HG02610 (cell line): ENCODE results near the gene IFI35.

Source experiments
- ATAC-seq: cut with Tn5 transposase; IDR thresholded peaks from one replicate; pipeline ENCODE4 v1.9.1; 2021; ENCODE audit warnings: mild to moderate bottlenecking, moderate library complexity; ENCODE audit not compliant: unreplicated experiment

IFI35 gene

DNA sequence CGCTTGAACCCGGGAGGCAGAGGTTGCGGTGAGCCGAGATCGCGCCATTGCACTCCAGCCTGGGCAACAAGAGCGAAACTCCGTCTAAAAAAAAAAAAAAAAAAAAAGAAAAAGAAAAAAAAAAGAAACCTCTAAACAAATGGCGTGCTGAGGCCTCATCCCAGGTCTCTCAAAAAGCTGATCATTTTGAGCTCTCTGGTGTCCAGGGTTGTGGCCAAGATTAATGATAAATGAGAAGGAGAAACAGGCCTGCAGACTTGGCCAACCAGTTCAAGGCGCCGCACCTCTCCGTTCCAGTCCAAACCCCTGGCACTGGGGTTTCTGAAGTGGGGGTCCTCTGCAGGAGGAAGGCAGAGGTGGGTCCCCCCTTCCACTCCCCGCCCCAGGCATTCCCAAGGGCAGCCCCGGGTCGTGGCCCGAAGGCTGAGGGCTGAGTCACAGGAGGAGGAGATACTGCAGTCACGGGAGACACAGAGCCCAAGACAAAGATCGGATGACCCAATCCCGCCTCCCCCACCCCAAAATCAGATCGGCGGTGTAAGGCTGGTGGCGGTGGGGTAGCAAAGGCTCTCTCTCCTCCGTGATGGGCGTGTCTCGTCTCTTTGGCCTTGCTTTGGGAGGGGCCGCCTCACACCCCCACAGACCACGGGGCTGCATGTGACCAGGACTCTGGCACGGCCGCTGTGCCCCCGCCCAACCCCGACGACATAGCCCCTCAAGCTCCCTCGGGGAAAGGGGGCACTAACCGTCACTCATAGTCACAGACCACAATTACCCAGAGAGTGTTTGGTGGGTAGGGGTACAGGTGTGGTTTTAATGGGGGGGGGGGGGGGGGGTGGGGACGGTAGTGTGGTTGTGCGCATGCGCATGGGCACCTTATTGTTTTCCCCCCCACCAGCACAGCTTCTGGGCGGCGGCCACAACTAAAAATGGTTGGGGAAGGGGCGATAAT lies 14.5 kb downstream of the IFI35 start:
- ATAC-seq, result no peak

GRCh38 chr17:43021741-43022512 lies 15.3 kb downstream of the IFI35 start, which contains the start of gene VAT1:
Gene VAT1 (minus strand): TSS chr17:43022385. CDS start chr17:43022322, 63 bp downstream.
- no peak for ATAC-seq

DNA sequence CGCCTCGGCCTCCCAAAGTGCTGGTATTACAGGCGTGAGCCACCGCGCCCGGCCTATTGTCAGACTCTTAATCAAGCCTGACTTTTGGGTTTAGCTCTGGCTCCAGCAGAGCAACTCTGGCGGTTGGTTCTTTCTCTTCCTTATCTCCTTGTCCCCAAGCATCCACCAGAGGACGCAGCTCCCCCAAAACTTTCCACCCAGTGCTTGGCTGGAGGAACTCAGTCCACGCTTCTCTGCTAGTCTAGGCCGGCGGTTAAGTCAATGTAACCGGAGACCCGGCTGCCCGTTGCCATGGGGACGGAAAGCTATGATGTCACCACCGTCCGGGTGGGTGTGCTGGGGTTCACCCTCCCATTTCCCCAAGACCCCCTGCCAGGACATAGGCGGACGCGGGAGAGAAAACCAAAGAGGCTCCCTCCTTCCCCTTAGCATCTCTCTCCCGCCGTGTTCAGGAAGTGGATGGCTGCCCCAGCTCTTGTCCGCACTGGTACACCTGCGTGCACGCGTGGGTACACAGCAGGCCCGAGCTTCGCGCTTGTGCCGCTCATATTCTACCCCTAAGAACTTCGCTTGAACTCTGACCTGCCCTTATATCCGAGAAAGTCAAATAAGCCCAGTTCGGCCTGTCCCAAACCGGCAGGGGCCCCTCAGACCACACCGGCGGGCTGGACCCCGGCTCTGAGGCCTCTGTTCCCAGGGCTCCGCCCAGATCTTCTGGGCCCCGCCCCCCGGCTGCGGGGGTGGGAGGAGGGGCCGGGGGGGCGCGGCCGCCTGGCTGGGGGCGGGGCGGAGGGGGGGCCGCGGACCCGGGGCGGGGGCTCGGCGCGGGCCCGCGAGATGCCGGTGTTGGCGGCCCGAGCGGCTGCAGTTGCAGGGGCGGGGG lies 18.1 kb downstream of the IFI35 start, which contains the start of gene RND2:
TSS of gene RND2 (plus strand) at position 825 of the 883 bp plus-strand sequence. CDS start 117 bp downstream, outside the sequence.
- ATAC-seq, result peak; percentile 43

DNA sequence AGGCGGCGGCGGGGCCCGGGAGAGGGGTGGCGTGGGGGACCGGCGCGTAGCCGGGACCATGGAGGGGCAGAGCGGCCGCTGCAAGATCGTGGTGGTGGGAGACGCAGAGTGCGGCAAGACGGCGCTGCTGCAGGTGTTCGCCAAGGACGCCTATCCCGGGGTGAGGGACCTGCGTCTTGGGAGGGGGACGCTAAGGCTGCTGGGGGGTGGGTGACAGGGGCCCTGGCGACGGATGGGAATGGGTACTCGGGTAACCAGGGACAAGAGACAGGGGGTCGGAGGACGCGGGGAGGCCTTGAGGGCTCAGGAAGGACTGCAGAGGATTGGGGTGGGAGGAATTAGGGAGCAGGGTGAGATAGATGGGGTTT lies 18.7 kb downstream of the IFI35 start:
- no peak for ATAC-seq

DNA sequence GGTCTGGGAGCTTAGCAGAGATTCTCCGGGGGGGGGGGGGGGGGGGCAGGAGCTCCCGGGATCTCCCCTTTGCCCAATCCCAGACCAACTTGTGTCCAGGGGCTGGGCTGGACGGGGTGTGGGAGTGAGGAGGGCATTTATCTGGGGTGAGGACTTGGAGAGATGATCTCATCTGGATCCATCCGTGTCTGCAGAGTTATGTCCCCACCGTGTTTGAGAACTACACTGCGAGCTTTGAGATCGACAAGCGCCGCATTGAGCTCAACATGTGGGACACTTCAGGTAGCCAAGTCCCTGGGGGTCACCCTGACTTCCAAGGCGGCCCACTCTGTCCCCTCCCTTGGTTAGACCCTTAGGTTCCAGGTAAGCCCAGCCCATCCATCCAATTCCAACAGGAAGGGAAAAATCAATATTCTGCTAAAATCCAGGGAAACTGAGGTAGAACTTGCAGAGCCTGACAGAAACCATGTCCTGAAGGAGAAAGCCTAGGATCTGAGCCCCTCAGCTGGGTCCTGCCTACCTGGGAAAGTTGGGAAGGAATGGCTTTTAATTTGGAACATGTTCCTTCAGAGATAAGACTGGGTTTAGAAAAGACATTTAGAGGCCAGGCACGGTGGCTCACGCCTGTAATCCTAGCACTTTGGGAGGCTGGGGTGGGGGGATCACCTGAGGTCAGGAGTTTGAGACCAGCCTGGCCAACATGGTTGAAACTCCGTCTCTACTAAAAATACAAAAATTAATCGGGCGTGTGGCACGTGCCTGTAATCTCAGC lies 19.4 kb downstream of the IFI35 start:
- ATAC-seq, result no peak

DNA sequence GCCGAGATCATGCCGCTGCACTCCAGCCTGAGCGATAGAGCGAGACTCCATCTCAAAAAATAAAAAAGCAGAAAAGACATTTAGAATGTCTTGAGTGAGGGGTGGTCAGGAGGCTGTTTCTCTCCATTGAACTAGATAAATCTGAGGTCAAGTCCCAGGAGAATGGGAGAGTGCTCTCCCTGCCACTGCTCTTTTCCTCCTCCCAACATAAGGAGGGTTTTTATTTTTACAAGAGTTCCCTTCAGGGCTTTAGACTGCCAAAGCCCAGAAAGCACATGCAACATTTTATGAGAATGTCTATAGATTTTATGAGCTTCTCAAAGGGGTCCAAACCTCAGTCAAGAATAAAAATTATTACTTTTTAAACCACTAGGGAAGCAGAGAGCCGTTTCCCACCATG lies 20.0 kb downstream of the IFI35 start:
- no peak for ATAC-seq

DNA sequence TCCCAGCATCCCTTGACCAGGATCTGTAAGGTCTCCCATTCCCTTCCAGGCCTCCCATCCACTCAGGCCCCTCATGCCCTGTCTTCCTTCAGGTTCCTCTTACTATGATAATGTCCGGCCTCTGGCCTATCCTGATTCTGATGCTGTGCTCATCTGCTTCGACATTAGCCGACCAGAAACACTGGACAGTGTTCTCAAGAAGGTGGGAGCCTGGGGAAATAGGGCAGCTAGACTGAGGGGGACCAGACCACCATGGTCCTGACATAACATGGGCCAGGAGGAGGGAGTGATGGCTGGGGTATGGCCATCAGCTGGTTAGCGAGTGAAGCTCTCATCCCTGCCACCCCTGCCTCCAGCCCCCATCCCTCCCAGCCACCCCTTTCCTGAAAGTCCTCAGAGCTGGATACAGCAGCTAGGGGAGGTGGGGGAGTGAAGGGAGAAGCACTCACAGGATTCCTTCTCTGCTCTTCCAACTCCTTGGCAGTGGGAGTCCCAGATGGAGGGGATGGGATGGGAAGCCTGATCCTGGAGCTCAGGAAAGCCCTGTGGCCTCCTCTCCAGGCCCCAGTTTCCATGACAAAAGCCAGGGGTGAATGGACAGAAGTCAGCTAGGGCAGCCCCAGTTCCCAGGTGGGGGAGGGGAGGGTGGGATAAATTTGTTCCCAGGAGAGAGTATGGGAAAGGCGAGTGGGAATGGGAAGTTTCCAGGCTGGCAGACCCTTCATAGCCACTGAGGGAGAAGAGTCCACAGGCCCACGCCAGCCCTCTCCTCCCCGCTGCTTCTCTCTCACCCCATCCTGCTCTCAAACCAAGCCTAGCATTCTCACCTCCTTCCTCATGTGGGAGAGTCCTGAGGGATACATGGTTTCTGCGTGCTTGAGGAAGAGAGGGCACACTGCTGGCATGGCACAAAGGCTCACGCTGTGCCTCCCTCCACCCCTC lies 20.8 kb downstream of the IFI35 start:
- ATAC-seq, result no peak

GRCh38 chr17:43028221-43028861 lies 21.8 kb downstream of the IFI35 start:
- ATAC-seq, result no peak

- no peak for ATAC-seq
Observed at GRCh38 chr17:43030137-43030767, 23.7 kb downstream of the IFI35 start.

DNA sequence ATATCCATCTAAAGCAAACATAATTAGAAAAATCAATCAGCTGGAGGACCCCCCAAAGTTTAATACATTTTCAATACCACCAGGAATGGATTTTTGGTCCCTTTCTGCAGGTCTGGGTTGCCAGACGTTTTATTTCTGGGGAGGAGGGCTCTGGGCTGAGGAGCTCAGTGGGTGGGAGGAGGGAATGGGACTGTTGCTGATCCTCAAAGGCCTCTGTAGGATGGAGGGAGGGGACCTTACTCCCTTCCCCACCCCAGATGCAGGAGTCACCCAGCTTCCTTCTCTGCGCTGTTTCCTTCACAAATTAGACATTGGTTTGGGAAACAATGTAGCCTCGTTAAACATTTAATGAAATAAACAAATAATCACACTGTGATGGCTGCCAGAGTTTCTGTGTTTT lies 25.1 kb downstream of the IFI35 start:
- ATAC-seq, result no peak

DNA sequence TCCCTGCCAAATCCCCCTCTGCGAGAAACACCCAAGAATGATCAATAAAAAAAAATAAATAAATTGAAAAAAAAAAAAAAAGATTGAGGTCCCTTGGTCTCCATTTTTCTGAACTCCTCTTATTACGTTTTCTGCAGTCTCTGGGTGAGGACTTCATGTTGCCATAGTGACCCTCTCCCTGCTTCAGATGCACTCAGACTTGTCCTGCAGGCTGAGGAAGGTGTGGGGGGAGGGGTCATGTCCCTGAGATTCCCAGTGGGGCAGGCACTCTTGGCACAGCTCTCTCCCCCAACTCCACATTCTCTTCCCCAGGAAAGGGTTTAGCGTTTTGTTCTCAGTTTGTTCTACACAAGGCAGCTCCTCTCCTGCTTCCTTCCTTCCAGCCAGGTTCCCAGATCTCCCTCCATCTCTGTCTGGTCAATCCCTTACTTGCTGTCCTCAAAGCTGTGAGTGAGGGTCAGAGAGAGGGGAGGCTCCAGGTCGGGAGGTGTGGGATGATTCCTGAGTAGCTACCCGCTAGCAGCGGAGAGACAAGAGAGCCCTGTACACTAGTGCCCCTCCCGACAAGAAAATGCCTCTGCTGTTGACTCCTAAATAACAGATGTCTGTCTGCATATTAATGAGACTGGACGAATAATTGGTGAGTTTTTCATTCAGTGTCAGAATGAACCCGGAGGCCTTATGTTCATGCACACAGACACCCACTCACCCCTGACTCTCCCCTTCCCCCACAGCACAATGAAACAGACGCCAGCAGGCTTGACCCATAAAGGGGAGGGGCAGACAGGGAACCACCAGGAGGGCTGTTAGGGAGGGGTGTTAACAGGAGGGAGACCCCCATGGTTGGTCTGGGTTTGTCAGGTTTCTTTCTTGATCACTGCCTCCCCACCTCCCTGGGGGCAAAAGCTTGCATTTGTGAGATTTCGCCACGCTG lies 27.6 kb downstream of the IFI35 start:
- no peak for ATAC-seq

DNA sequence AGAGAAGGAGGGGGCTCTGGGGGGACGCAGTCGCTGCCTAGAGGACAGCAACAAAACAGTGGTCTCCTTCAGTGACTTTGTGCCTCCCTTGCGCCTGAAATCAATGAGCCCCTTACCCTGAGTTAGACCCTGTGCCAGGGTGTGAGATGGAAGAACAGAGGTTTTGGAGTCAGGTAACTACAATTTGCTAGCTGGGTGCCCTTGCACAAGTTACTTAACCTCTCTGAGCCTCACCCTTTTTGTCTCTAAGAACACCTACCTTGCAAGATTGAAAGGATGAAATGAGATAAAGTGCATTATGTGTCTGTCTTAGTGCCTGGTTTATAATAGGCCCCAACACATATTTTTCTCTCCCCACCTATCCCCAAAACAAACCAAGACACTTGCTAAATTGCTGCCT lies 28.3 kb downstream of the IFI35 start:
- ATAC-seq, result no peak

- no peak for ATAC-seq
Observed at GRCh38 chr17:43039646-43040045, 33.1 kb downstream of the IFI35 start.

GRCh38 chr17:43040655-43041054 lies 34.1 kb downstream of the IFI35 start:
- ATAC-seq, result no peak

- no peak for ATAC-seq
Observed at GRCh38 chr17:43042025-43042628, 35.5 kb downstream of the IFI35 start.

DNA sequence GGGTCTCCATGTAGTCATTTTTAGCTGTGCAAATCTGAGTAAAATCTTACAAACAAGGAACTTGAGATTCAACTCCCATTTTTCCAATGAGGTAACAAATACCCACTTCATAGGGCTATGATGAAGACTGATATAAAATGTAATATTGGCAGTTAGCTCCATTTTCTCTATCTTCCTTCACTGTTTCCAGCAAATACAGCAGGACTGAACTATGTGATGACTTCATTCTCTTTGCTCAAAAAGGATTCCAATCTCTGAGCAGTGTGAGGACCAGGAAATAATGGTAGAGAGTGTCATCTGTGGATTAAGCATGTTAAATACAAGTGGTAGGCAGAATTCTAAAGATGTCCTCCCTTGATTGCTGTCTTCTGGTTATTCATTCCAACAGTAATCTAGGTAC lies 36.7 kb downstream of the IFI35 start:
- no peak for ATAC-seq
